HEK293T (cell line): ENCODE measurements around the gene TXLNA.
"Not testable (repeated sequence)": the region's sequence is repeated elsewhere in the genome, so short reads cannot be mapped to it uniquely, and the experiment has no call there.

Experiments used
- CTCF ChIA-PET: fragments of 350-600 bp; formaldehyde crosslinking; extraction: SDS; loops from one replicate; lab custom pipeline; 2021; ENCODE audit warnings: antibody characterized with exemption, inconsistent platforms; lab: Yijun Ruan, JAX
- POLR2A ChIA-PET: fragments of 350-600 bp; formaldehyde crosslinking; extraction: SDS; loops from one replicate; lab custom pipeline; 2020; ENCODE audit warnings: antibody characterized with exemption, inconsistent platforms; lab: Yijun Ruan, JAX
- DNase-seq: peaks from one replicate; pipeline ENCODE4 v3.0.0; 2012; ENCODE audit warnings: mixed read lengths; ENCODE audit errors: extremely low spot score
- ARNT ChIP-seq: fragments of 450-650 bp; IDR thresholded peaks from 2 replicates; pipeline ENCODE4 v1.6.1; 2017; ENCODE audit warnings: mild to moderate bottlenecking
- BHLHE40 ChIP-seq: fragments of 450-650 bp; IDR thresholded peaks from 2 replicates; pipeline ENCODE4 v1.6.1; 2016; ENCODE audit warnings: mild to moderate bottlenecking, moderate library complexity, borderline replicate concordance
- CTBP1 ChIP-seq: fragments of 450-650 bp; IDR thresholded peaks from 2 replicates; pipeline ENCODE4 v1.6.1; 2016; ENCODE audit warnings: borderline replicate concordance
- ELF4 ChIP-seq: fragments of 450-650 bp; IDR thresholded peaks from 2 replicates; pipeline ENCODE4 v1.6.1; 2017; ENCODE audit warnings: antibody characterized with exemption
- FOXA1 ChIP-seq: fragments of 450-650 bp; IDR thresholded peaks from 2 replicates; pipeline ENCODE4 v1.6.1; 2016; ENCODE audit warnings: mild to moderate bottlenecking
- FOXK2 ChIP-seq: fragments of 450-650 bp; IDR thresholded peaks from 2 replicates; pipeline ENCODE4 v1.6.1; 2016; ENCODE audit warnings: mild to moderate bottlenecking
- FOXM1 ChIP-seq: fragments of 450-650 bp; IDR thresholded peaks from 2 replicates; pipeline ENCODE4 v1.6.1; 2017; ENCODE audit warnings: mild to moderate bottlenecking, borderline replicate concordance
- HDGF ChIP-seq: fragments of 450-650 bp; IDR thresholded peaks from 2 replicates; pipeline ENCODE4 v1.6.1; 2017; ENCODE audit warnings: antibody characterized with exemption, borderline replicate concordance
- L3MBTL2 ChIP-seq: fragments of 450-650 bp; conservative IDR thresholded peaks from 2 replicates; pipeline ENCODE4 v1.6.1; 2016; ENCODE audit warnings: mild to moderate bottlenecking
- LEF1 ChIP-seq: fragments of 450-650 bp; IDR thresholded peaks from 2 replicates; pipeline ENCODE4 v1.6.1; 2017; ENCODE audit warnings: mild to moderate bottlenecking, borderline replicate concordance
- NFRKB ChIP-seq: fragments of 450-650 bp; IDR thresholded peaks from 2 replicates; pipeline ENCODE4 v1.6.1; 2016; ENCODE audit warnings: mild to moderate bottlenecking, moderate library complexity
- SP1 ChIP-seq: fragments of 450-650 bp; IDR thresholded peaks from 2 replicates; pipeline ENCODE4 v1.6.1; 2017
- SUZ12 ChIP-seq: fragments of 450-650 bp; IDR thresholded peaks from 2 replicates; pipeline ENCODE4 v1.6.1; 2016; ENCODE audit warnings: mild to moderate bottlenecking
- TARDBP ChIP-seq: fragments of 450-650 bp; IDR thresholded peaks from 2 replicates; pipeline ENCODE4 v1.6.1; 2016
- ZNF384 ChIP-seq: fragments of 450-650 bp; IDR thresholded peaks from 2 replicates; pipeline ENCODE4 v1.6.1; 2016
- TF ChIP-seq, protein P1 (sequence below): fragments of 450-650 bp; IDR thresholded peaks from 2 replicates; pipeline ENCODE4 v1.6.1; 2016

Gene TXLNA

DNA sequence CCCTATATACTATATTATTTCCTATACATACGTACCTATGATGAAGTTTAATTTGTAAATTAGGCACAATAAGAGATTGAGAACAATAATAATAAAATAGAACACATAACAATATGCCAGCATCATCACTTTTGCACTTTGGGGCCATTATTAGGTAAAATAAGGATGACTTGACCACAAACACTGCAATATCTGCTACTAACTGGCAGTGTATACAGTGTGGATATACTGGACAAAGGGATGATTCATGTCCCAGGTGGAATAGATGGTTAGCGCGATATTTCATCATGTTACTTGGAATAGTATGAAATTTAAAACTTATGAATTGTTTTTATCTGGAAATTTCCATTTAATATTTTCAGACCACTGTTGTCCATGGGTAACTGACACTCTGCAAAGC lies 35.4 kb upstream of the TXLNA start:
- ChIA-PET POLR2A (no interaction called here), CTCF (no interaction called here)
- TF ChIP-seq, protein P1, sequence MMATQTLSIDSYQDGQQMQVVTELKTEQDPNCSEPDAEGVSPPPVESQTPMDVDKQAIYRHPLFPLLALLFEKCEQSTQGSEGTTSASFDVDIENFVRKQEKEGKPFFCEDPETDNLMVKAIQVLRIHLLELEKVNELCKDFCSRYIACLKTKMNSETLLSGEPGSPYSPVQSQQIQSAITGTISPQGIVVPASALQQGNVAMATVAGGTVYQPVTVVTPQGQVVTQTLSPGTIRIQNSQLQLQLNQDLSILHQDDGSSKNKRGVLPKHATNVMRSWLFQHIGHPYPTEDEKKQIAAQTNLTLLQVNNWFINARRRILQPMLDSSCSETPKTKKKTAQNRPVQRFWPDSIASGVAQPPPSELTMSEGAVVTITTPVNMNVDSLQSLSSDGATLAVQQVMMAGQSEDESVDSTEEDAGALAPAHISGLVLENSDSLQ = no peak
- TF ChIP-seq FOXM1 = no peak
- DNase-seq = no peak

GRCh38 chr1:32147799-32148198 lies 31.7 kb upstream of the TXLNA start:
- POLR2A ChIA-PET, DNase-seq: not testable (repeated sequence)
- CTCF ChIA-PET = interaction anchor here (0.6 to 0.7 kb wide), 2 partner anchors 11 to 170 kb away, joined by 3 to 4 read pairs; no protein-coding TSS in a partner anchor

- no peak for DNase-seq
- POLR2A ChIA-PET = interaction anchor here (1.4 to 3.0 kb wide), 3 partner anchors 29 to 78 kb away, joined by 3 to 14 read pairs (median 5); partner anchors contain the start of genes IQCC, TMEM39B and TXLNA
- TF ChIP-seq, protein P1 = peak; percentile 35; the same call in 1 of the 2 replicates
- no peak for TF ChIP-seq L3MBTL2
- CTCF ChIA-PET = interaction anchor here (0.7 kb wide), 1 partner anchor 39 kb away, joined by 4 read pairs; no protein-coding TSS in a partner anchor
These were observed 28.6 kb upstream of the TXLNA start for GRCh38 chr1:32150847-32151246.

- TF ChIP-seq ARNT (no peak), CTBP1 (no peak), TARDBP (no peak), NFRKB (no peak), ZNF384 (no peak)
- TF ChIP-seq, protein P1 = no peak
- DNase-seq = peak; percentile 43
- POLR2A ChIA-PET = interaction anchor here (1.4 to 3.0 kb wide), 3 partner anchors 28 to 78 kb away, joined by 3 to 14 read pairs (median 5); partner anchors contain the start of genes IQCC, TMEM39B and TXLNA
- CTCF ChIA-PET = interaction anchor here (0.7 kb wide), 1 partner anchor 40 kb away, joined by 4 read pairs; no protein-coding TSS in a partner anchor
These were observed 28.1 kb upstream of the TXLNA start for GRCh38 chr1:32151319-32151787.

DNA sequence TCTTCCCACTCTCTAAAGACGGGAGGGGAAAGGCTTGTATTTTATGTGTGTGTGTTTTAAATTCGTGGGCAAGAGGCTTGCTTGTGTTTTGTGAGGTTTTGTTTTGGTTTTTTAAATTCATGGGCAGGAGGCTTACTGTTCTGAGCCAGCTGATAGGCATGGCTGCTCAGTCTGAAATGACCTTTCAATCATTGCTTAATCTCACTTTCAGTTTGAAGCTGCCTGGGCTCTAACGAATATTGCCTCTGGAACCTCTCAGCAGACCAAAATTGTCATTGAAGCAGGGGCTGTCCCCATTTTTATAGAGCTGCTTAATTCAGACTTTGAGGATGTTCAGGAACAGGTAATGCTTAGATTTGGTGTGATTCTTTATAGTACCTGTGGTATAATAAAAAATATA lies 20.3 kb upstream of the TXLNA start:
- ChIA-PET CTCF (no interaction called here), POLR2A (no interaction called here)
- no peak for TF ChIP-seq FOXK2
- TF ChIP-seq ARNT = no peak
- no peak for TF ChIP-seq NFRKB
- TF ChIP-seq TARDBP = no peak
- TF ChIP-seq, protein P1 = no peak
- no peak for TF ChIP-seq FOXA1
- TF ChIP-seq SUZ12 = no peak
- TF ChIP-seq SP1 = no peak
- TF ChIP-seq HDGF = no peak
- TF ChIP-seq L3MBTL2 = no peak
- no peak for TF ChIP-seq FOXM1
- TF ChIP-seq ELF4 = no peak
- no peak for TF ChIP-seq CTBP1
- no peak for DNase-seq

- no peak for TF ChIP-seq FOXK2
- no peak for TF ChIP-seq CTBP1
- no peak for TF ChIP-seq TARDBP
- no peak for TF ChIP-seq NFRKB
- no peak for TF ChIP-seq FOXA1
- TF ChIP-seq, protein P1 = no peak
- TF ChIP-seq SUZ12 = no peak
- no peak for TF ChIP-seq BHLHE40
- no peak for TF ChIP-seq L3MBTL2
- TF ChIP-seq LEF1 = no peak
- no peak for TF ChIP-seq ELF4
- CTCF ChIA-PET = interaction anchor here (0.6 to 0.7 kb wide), 2 partner anchors 10 to 37 kb away, joined by 3 to 5 read pairs; partner anchors contain the start of gene CCDC28B
- POLR2A ChIA-PET = interaction anchor here (1.5 kb wide), 1 partner anchor 16 kb away, joined by 6 read pairs; the partner anchor contains the start of gene TXLNA
These were observed 16.1 kb upstream of the TXLNA start for GRCh38 chr1:32163405-32163804.

GRCh38 chr1:32165633-32166032 lies 13.8 kb upstream of the TXLNA start:
- CTCF ChIA-PET, DNase-seq, POLR2A ChIA-PET: not testable (repeated sequence)

More at GRCh38 chr1:32163405-32163804, 16.1 kb upstream of the TXLNA start:
- no peak for DNase-seq
